Transverse colon (tissue), 3 donors: Measurements from ENCODE around the gene MIEF1.
"Not testable (repeated sequence)": the region's sequence is repeated elsewhere in the genome, so short reads cannot be mapped to it uniquely, and the experiment has no call there.

Experiments used
- CTCF ChIP-seq, 5 experiments: fragments of 200-600 bp in 3 of 5; fragments of 450-650 bp in 2 of 5; sonication (generic) in 3 of 5; IDR thresholded peaks; 1 replicate in 2 of 5; 2 replicates in 3 of 5; pipeline ENCODE4 v1.5.1; 2016 to 2017; ENCODE audit warnings: antibody characterized with exemption in 5 of 5, inconsistent platforms in 3 of 5, mild to moderate bottlenecking in 2 of 5, moderate library complexity in 1 of 5
- POLR2A ChIP-seq: fragments of 450-650 bp; IDR thresholded peaks from one replicate; pipeline ENCODE4 v1.6.1; 2016; ENCODE audit warnings: antibody characterized with exemption, mild to moderate bottlenecking, moderate library complexity

DNA sequence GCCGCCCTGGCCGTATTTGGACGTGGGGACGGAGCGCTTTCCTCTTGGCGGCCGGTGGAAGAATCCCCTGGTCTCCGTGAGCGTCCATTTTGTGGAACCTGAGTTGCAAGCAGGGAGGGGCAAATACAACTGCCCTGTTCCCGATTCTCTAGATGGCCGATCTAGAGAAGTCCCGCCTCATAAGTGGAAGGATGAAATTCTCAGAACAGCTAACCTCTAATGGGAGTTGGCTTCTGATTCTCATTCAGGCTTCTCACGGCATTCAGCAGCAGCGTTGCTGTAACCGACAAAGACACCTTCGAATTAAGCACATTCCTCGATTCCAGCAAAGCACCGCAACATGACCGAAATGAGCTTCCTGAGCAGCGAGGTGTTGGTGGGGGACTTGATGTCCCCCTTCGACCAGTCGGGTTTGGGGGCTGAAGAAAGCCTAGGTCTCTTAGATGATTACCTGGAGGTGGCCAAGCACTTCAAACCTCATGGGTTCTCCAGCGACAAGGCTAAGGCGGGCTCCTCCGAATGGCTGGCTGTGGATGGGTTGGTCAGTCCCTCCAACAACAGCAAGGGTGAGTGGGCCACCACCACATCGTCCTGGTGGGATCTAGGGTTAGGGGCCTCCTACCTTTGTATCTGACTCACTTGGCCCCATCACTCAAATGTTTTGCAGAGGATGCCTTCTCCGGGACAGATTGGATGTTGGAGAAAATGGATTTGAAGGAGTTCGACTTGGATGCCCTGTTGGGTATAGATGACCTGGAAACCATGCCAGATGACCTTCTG, 19.2 kb downstream of the MIEF1 start:
- not testable (repeated sequence) for TF ChIP-seq POLR2A; CTCF (IDR thresholded peaks at IDR 0.05)
